LNCaP clone FGC (cell line): ENCODE results near the gene PCDHGA1.

Experiments used
- DNase-seq: peaks from one replicate; pipeline ENCODE4 v3.0.0-alpha.2; 2011; ENCODE audit warnings: low read depth
- H3K4me3 ChIP-seq: 2 replicates; pipeline ENCODE4 v1.5.1; 2011; ENCODE audit warnings: mild to moderate bottlenecking, low read depth, low read length, control low read depth
- CTCF ChIP-seq: IDR thresholded peaks from 2 replicates; pipeline ENCODE4 v1.5.1; 2012; ENCODE audit warnings: mild to moderate bottlenecking; ENCODE audit not compliant: control insufficient read depth, insufficient read depth; ENCODE audit errors: extremely low read depth

PCDHGA1 gene

GRCh38 chr5:141419074-141419880 lies 89.0 kb downstream of the PCDHGA1 start:
- DNase-seq: no peak
- no peak for TF ChIP-seq CTCF
- no peak overlapping the region for H3K4me3 ChIP-seq

- H3K4me3 ChIP-seq: no peak within 1 kb of the TSS
- no peak for DNase-seq
- 0 out of 2 replicates have a peak, but pooled peaks have one; percentile 5 for TF ChIP-seq CTCF
Observed at GRCh38 chr5:141420855-141421488, 90.7 kb downstream of the PCDHGA1 start, which contains the start of gene PCDHGA11. Gene PCDHGA11, plus strand, starts transcription at chr5:141421051. Its CDS starts 177 bp downstream, at chr5:141421228.

- H3K4me3 ChIP-seq: no peak overlapping the region
- DNase-seq: no peak
- TF ChIP-seq CTCF: no peak
Observed at GRCh38 chr5:141421489-141421855, 91.2 kb downstream of the PCDHGA1 start.

- TF ChIP-seq CTCF: no peak
- DNase-seq: no peak
- H3K4me3 ChIP-seq: no peak overlapping the region
Observed at GRCh38 chr5:141422742-141423291, 92.5 kb downstream of the PCDHGA1 start.

GRCh38 chr5:141427783-141428426 lies 97.6 kb downstream of the PCDHGA1 start:
- TF ChIP-seq CTCF: no peak
- no peak for DNase-seq
- H3K4me3 ChIP-seq: no peak overlapping the region

GRCh38 chr5:141430332-141431113 lies 100.2 kb downstream of the PCDHGA1 start, which contains the start of gene PCDHGA12:
Gene PCDHGA12, plus strand, starts transcription at chr5:141430507. Its CDS starts 253 bp downstream, at chr5:141430760.
- peak; percentile 45 for DNase-seq
- peak; percentile 62 for TF ChIP-seq CTCF
- H3K4me3 ChIP-seq: peak within 1 kb of the TSS; percentile 42
